Erythroblast (primary cell): ENCODE data around the gene HELQ.

Experiments used
- GATA1 ChIP-seq: IDR thresholded peaks from 2 replicates; pipeline ENCODE4 v1.6.1; 2011; ENCODE audit warnings: low read depth, mild to moderate bottlenecking, control low read depth, low read length, moderate library complexity
- POLR2A ChIP-seq: IDR thresholded peaks from 2 replicates; pipeline ENCODE4 v1.6.1; 2011; ENCODE audit warnings: mild to moderate bottlenecking, low read length

DNA sequence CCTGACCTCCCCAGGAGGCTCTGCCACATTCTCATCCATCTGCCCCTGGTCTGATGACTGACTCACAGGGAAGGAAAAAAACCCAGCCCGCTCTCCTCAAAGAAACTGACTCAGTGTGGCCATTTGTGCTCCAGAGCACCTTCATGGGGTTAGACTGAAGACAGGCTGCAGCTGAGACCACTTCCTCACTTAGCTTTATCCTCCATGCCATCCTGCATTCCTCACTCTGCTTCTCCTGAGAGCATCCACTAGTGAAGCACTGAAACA is 85.0 kb downstream of the HELQ start:
- no peak for TF ChIP-seq POLR2A
- TF ChIP-seq GATA1: no peak
